RWPE2 (cell line): Measurements from ENCODE around the gene LPIN3.

Experiments used
- ATAC-seq: fragments of 200-7000 bp; cut with Tn5 transposase; 3 replicates; pipeline ENCODE4 v1.9.1; 2021; ENCODE audit warnings: low read depth
- DNase-seq: peaks from one replicate; pipeline ENCODE4 v3.0.0-alpha.2; 2020; ENCODE audit warnings: low spot score
- H3K27ac ChIP-seq: fragments of 450-650 bp; 2 replicates; pipeline ENCODE4 v1.5.1; 2017; ENCODE audit warnings: mild to moderate bottlenecking; ENCODE audit not compliant: poor library complexity, severe bottlenecking
- H3K27me3 ChIP-seq: fragments of 250-450 bp; sonication (Bioruptor Pico); 2 replicates; pipeline ENCODE4 v1.5.1; 2021; ENCODE audit warnings: mild to moderate bottlenecking, moderate library complexity; ENCODE audit not compliant: insufficient read depth, poor library complexity, severe bottlenecking
- H3K36me3 ChIP-seq: fragments of 250-450 bp; sonication (Bioruptor Pico); 2 replicates; pipeline ENCODE4 v1.5.1; 2020; ENCODE audit warnings: low read depth, mild to moderate bottlenecking, moderate library complexity
- H3K4me1 ChIP-seq: fragments of 250-450 bp; sonication (Bioruptor Pico); 2 replicates; pipeline ENCODE4 v1.5.1; 2021; ENCODE audit warnings: mild to moderate bottlenecking, moderate library complexity; ENCODE audit not compliant: insufficient read depth, poor library complexity, severe bottlenecking
- H3K4me3 ChIP-seq: fragments of 250-450 bp; sonication (Bioruptor Pico); 2 replicates; pipeline ENCODE4 v1.5.1; 2021; ENCODE audit warnings: mild to moderate bottlenecking, moderate library complexity; ENCODE audit not compliant: severe bottlenecking
- H3K9me3 ChIP-seq: fragments of 250-450 bp; sonication (Bioruptor Pico); 2 replicates; pipeline ENCODE4 v1.5.1; 2021; ENCODE audit warnings: mild to moderate bottlenecking, moderate library complexity; ENCODE audit not compliant: severe bottlenecking
- TF ChIP-seq, protein P1 (sequence below): fragments of 450-650 bp; IDR thresholded peaks from one replicate; pipeline ENCODE4 v1.5.1; 2017; ENCODE audit warnings: mild to moderate bottlenecking, moderate library complexity; ENCODE audit not compliant: poor library complexity, severe bottlenecking

LPIN3 gene

DNA sequence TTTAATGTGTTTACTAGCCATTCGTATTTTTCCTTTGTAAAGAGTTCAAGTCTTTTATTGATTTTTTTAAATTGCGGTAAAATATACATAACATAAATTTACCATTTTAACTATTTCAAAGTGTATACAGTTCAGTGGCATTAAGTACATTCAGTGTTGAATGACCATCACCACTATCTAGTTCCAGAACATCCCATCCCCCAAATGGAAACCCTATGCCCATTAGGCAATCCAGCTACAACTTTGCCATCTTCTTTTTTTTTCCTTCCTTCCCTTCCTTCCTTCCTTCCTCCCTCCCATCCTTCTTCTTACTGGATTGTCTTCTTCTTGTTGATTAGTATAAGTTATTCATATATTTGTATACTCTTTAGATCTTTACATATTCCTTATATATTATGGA lies 8.6 kb downstream of the LPIN3 start:
- H3K27ac ChIP-seq = no peak overlapping the region
- H3K4me1 ChIP-seq = no peaks in the 10 kb centered on the region
- H3K9me3 ChIP-seq = no peaks in the 10 kb centered on the region
- no peak for DNase-seq
- no peak for ATAC-seq
- H3K27me3 ChIP-seq = no peaks in the 10 kb centered on the region
- H3K36me3 ChIP-seq = peaks cover 75% of the 10 kb centered on the region
- TF ChIP-seq, protein P1, sequence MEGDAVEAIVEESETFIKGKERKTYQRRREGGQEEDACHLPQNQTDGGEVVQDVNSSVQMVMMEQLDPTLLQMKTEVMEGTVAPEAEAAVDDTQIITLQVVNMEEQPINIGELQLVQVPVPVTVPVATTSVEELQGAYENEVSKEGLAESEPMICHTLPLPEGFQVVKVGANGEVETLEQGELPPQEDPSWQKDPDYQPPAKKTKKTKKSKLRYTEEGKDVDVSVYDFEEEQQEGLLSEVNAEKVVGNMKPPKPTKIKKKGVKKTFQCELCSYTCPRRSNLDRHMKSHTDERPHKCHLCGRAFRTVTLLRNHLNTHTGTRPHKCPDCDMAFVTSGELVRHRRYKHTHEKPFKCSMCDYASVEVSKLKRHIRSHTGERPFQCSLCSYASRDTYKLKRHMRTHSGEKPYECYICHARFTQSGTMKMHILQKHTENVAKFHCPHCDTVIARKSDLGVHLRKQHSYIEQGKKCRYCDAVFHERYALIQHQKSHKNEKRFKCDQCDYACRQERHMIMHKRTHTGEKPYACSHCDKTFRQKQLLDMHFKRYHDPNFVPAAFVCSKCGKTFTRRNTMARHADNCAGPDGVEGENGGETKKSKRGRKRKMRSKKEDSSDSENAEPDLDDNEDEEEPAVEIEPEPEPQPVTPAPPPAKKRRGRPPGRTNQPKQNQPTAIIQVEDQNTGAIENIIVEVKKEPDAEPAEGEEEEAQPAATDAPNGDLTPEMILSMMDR = no peak
- no peak overlapping the region for H3K4me3 ChIP-seq

DNA sequence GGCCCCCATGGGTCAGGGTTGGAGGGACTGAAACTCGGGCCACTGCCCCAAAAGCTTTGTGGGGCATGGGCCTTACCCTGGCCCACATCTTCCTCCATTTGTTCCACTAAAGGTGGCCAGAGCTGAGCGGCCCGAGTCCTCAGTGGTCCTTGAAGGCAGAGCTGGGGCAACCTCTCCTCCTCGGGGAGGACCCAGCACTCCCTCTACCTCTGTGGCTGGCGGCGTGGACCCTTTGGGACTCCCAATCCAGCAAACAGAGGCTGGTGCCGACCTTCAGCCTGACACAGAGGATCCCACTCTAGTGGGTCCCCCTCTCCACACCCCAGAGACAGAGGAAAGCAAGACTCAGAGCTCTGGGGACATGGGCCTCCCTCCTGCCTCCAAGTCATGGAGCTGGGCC lies 9.3 kb downstream of the LPIN3 start:
- ATAC-seq (no peak), DNase-seq (peak; percentile 83)
- Histone ChIP-seq H3K4me3 (no peak overlapping the region), H3K4me1 (no peaks in the 10 kb centered on the region), H3K27ac (no peak overlapping the region), H3K27me3 (no peaks in the 10 kb centered on the region), H3K9me3 (no peaks in the 10 kb centered on the region), H3K36me3 (peaks cover 75% of the 10 kb centered on the region)
- TF ChIP-seq, protein P1 = no peak

DNA sequence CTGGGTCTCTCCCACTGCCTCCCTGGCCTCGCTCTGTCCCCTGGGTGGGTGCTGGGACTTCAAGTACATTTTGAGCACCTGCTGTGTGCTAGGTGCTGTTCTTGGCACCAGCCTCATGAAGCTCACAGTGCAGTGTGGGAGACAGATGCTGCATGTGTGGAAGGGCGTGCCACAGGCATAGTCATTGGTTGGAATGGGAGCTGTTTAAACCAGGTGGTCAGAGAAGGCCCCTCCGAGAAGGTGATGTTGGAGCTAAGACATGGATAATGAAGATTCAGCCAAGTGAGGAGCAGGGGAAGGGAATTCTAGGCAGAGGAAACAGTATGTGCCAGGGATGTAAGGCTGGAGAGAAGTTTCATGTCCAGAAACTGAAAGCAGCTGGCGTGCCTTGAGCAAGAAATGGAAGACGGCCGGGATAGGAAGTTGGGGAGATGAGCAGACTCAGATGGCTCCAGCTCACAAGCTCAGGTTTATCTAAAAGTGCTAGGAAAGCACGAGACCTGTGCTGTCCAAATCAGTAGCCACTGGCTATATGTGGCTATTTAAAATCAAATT lies 9.9 kb downstream of the LPIN3 start:
- TF ChIP-seq, protein P1 = no peak
- DNase-seq (no peak), ATAC-seq (no peak)
- H3K27me3 ChIP-seq = no peaks in the 10 kb centered on the region
- no peak overlapping the region for H3K4me3 ChIP-seq
- no peaks in the 10 kb centered on the region for H3K9me3 ChIP-seq
- no peak overlapping the region for H3K27ac ChIP-seq
- peaks cover 79% of the 10 kb centered on the region for H3K36me3 ChIP-seq
- no peaks in the 10 kb centered on the region for H3K4me1 ChIP-seq

DNA sequence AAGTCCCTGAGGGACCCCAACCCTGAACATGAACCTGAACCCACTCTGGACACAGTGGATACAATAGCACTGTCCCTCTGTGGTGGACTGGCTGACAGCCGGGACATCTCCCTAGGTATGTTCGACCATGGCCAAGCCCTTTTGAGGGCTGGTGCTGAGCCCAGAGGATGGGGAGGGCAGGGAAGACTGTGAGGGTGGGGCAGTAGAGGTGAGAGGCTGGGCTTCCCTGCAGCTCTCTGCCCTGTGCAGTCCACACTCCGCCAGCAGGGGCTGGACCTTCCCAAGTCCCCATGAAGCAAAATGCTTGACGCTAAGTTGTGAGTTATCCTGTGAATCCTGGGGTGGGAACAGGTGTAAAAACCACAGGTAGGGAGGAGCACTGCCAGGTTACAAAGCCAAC lies 11.5 kb downstream of the LPIN3 start:
- DNase-seq (no peak), ATAC-seq (peak; percentile 35; the same call in 2 of the 3 replicates)
- H3K27me3 ChIP-seq = no peaks in the 10 kb centered on the region
- no peak overlapping the region for H3K4me3 ChIP-seq
- no peaks in the 10 kb centered on the region for H3K4me1 ChIP-seq
- TF ChIP-seq, protein P1 = no peak
- peaks cover 74% of the 10 kb centered on the region for H3K36me3 ChIP-seq
- no peaks in the 10 kb centered on the region for H3K9me3 ChIP-seq
- no peak overlapping the region for H3K27ac ChIP-seq

DNA sequence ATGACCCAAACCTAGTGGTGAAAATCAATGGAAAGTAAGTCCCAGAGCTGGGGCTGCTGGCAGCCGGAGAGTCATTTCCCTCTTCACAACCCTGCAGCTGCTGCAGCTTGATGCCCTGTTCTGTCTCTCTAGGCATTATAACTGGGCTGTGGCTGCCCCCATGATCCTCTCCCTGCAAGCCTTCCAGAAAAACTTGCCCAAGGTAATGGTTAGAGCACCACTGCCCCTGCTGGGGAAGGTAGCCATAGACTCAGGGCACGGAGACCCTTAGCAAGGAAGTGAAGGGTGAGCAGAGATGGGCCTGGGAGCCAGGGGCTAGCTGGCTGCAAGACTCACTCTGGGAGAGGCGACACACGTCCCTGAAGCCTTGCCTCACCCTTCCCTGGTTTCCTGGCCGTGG lies 12.0 kb downstream of the LPIN3 start:
- TF ChIP-seq, protein P1 = peak; percentile 17
- Histone ChIP-seq H3K9me3 (no peaks in the 10 kb centered on the region), H3K27ac (no peak overlapping the region), H3K36me3 (peaks cover 74% of the 10 kb centered on the region), H3K27me3 (no peaks in the 10 kb centered on the region), H3K4me1 (no peaks in the 10 kb centered on the region), H3K4me3 (no peak overlapping the region)
- ATAC-seq (no peak), DNase-seq (no peak)
